ENCODE results near the gene IKZF1.
"Not testable (repeated sequence)": the region's sequence is repeated elsewhere in the genome, so short reads cannot be mapped to it uniquely, and the experiment has no call there.

IKZF1 gene

GRCh38 chr7:50335230-50335794 lies 30.8 kb downstream of the IKZF1 start:
- no peak for DNase-seq

GRCh38 chr7:50335795-50336754 lies 31.6 kb downstream of the IKZF1 start:
- DNase-seq = no peak

- no peak for DNase-seq
Measured at GRCh38 chr7:50336894-50337703, 32.6 kb downstream of the IKZF1 start.

GRCh38 chr7:50339472-50339871 lies 35.0 kb downstream of the IKZF1 start:
- DNase-seq = not testable (repeated sequence)

- no peak for DNase-seq
Measured at GRCh38 chr7:50339990-50340500, 35.5 kb downstream of the IKZF1 start.

- DNase-seq = no peak
Measured at GRCh38 chr7:50341724-50342123, 37.2 kb downstream of the IKZF1 start.

- DNase-seq = no peak
Measured at GRCh38 chr7:50342616-50343114, 38.1 kb downstream of the IKZF1 start.

- no peak for DNase-seq
Measured at GRCh38 chr7:50346545-50347497, 42.3 kb downstream of the IKZF1 start.

GRCh38 chr7:50347693-50348092 lies 43.2 kb downstream of the IKZF1 start:
- no peak for DNase-seq

- no peak for DNase-seq
Measured at GRCh38 chr7:50348469-50349162, 44.1 kb downstream of the IKZF1 start.

GRCh38 chr7:50349399-50349798 lies 44.9 kb downstream of the IKZF1 start:
- DNase-seq = no peak

GRCh38 chr7:50349963-50350944 lies 45.7 kb downstream of the IKZF1 start:
- DNase-seq = no peak

GRCh38 chr7:50351267-50351666 lies 46.8 kb downstream of the IKZF1 start:
- DNase-seq = no peak

GRCh38 chr7:50352282-50352681 lies 47.8 kb downstream of the IKZF1 start:
- no peak for DNase-seq

- DNase-seq = no peak
Measured at GRCh38 chr7:50352751-50353150, 48.2 kb downstream of the IKZF1 start.

GRCh38 chr7:50353201-50353600 lies 48.7 kb downstream of the IKZF1 start:
- no peak for DNase-seq

GRCh38 chr7:50353894-50354595 lies 49.5 kb downstream of the IKZF1 start:
- no peak for DNase-seq

- no peak for DNase-seq
Measured at GRCh38 chr7:50355817-50356178, 51.3 kb downstream of the IKZF1 start.

- DNase-seq = peak; percentile 21
Measured at GRCh38 chr7:50356212-50356944, 51.9 kb downstream of the IKZF1 start.

Data from NCI-H1694 treated with DMSO at 0.1 percent for 48 hours (cell line).